Measurements from ENCODE around the gene STK17A.

STK17A gene

GRCh38 chr7:43560742-43561330 is 22.1 kb upstream of the STK17A start:
- H3K4me3 ChIP-seq (ENCODE audit: low read depth, low read length), result no peak overlapping the region
- DNase-seq (ENCODE audit: low read depth, low spot score), result no peak
- POLR2A ChIA-PET, result no interaction called here
- CTCF ChIA-PET, result interaction anchor here (0.8 to 2.1 kb wide), 2 partner anchors 17 to 22 kb away, joined by 3 to 6 read pairs; partner anchors contain the start of gene STK17A
- TF ChIP-seq CTCF (IDR thresholded peaks at IDR 0.05; ENCODE audit: insufficient read depth, low read length, missing control alignments), result no peak

- DNase-seq (ENCODE audit: low read depth, low spot score), result no peak
- ChIA-PET POLR2A (no interaction called here), CTCF (interaction anchor here (1.2 to 2.1 kb wide), 2 partner anchors 20 to 138 kb away, joined by 3 to 6 read pairs; partner anchors contain the start of gene STK17A)
- no peak overlapping the region for H3K4me3 ChIP-seq (ENCODE audit: low read depth, low read length)
- TF ChIP-seq CTCF (IDR thresholded peaks at IDR 0.05; ENCODE audit: insufficient read depth, low read length, missing control alignments), result no peak
Measured at GRCh38 chr7:43562383-43562782, 20.5 kb upstream of the STK17A start.

GRCh38 chr7:43565786-43566185 is 17.1 kb upstream of the STK17A start:
- H3K4me3 ChIP-seq (ENCODE audit: low read depth, low read length), result no peak overlapping the region
- ChIA-PET CTCF (interaction anchor here (1.7 kb wide), 1 partner anchor 16 kb away, joined by 12 read pairs; the partner anchor contains the start of gene STK17A), POLR2A (no interaction called here)
- DNase-seq (ENCODE audit: low read depth, low spot score), result no peak
- no peak for TF ChIP-seq CTCF (IDR thresholded peaks at IDR 0.05; ENCODE audit: insufficient read depth, low read length, missing control alignments)

- ChIA-PET POLR2A (no interaction called here), CTCF (interaction anchor here (2.3 to 7.7 kb wide), 3 partner anchors 13 to 270 kb away, joined by 10 to 109 read pairs (median 13); partner anchors contain the start of gene STK17A)
- no peak overlapping the region for H3K4me3 ChIP-seq (ENCODE audit: low read depth, low read length)
- no peak for TF ChIP-seq CTCF (IDR thresholded peaks at IDR 0.05; ENCODE audit: insufficient read depth, low read length, missing control alignments)
- DNase-seq (ENCODE audit: low read depth, low spot score), result no peak
Measured at GRCh38 chr7:43568529-43568928, 14.4 kb upstream of the STK17A start.

- ChIA-PET CTCF (interaction anchor here (0.6 to 7.7 kb wide), 4 partner anchors 12 to 270 kb away, joined by 3 to 109 read pairs (median 12); partner anchors contain the start of gene STK17A), POLR2A (no interaction called here)
- TF ChIP-seq CTCF (IDR thresholded peaks at IDR 0.05; ENCODE audit: insufficient read depth, low read length, missing control alignments), result no peak
- DNase-seq (ENCODE audit: low read depth, low spot score), result no peak
- H3K4me3 ChIP-seq (ENCODE audit: low read depth, low read length), result no peak overlapping the region
Measured at GRCh38 chr7:43569424-43569823, 13.5 kb upstream of the STK17A start.

- H3K4me3 ChIP-seq (ENCODE audit: low read depth, low read length), result no peak overlapping the region
- no peak for DNase-seq (ENCODE audit: low read depth, low spot score)
- TF ChIP-seq CTCF (IDR thresholded peaks at IDR 0.05; ENCODE audit: insufficient read depth, low read length, missing control alignments), result no peak
- CTCF ChIA-PET, result interaction anchor here (1.1 to 7.7 kb wide), 5 partner anchors 11 to 309 kb away, joined by 3 to 109 read pairs (median 5); partner anchors contain the start of gene STK17A
- POLR2A ChIA-PET, result interaction anchor here (0.7 kb wide), 1 partner anchor 34 kb away, joined by 3 read pairs; no protein-coding TSS in a partner anchor
Measured at GRCh38 chr7:43570688-43571365, 12.1 kb upstream of the STK17A start.

All from AG04449 (cell line).